ENCODE data around the gene SLC22A23.

The SLC22A23 gene

DNA sequence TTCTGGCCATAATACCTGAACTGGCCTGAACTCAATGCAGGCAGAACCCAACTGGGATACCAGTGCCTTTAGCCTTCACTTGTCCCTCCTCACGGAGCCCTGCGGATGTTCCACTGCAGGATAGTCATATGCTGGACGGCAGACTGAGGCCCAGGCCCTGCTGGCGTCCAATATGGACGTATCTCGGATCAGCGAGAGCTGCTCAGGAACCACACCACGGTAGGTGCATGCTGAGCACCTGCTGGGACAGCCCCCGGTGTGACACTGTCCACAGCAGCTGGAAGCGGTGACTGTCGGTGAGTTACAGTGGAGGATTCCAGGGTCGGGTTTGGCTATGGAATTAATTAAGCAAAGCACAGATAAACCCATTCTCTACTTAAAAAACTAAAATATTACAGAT lies 149.4 kb downstream of the SLC22A23 start:
- no peak overlapping the region for H3K27ac Mint-ChIP-seq
- peaks cover 8% of the 10 kb centered on the region for H3K9me3 Mint-ChIP-seq
- H3K27me3 Mint-ChIP-seq, result no peaks in the 10 kb centered on the region
- DNase-seq, result no peak
- H3K36me3 Mint-ChIP-seq, result no peaks in the 10 kb centered on the region
- no peak overlapping the region for H3K4me3 Mint-ChIP-seq
- CTCF ChIA-PET, result no interaction called here
- no peaks in the 10 kb centered on the region for H3K4me1 Mint-ChIP-seq

DNA sequence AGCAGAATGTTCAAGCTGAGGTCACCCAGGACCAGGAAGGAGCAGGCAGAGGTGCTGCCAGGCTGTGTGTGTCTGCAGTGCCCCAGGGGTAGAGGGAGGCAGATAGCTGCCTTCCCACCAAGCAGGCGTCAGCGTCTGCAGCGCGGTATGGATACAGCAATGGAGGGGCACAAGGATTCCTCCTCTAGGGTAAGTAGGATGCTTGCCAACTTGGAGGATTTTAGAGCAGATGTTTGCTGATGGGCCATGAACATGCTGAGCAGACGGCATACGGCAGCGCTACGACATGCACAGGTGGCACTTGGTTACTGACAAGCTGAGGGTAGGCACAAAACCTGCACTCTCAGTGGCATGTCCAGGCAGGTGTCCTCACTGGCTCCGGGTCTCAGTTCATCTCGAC lies 150.0 kb downstream of the SLC22A23 start:
- H3K36me3 Mint-ChIP-seq, result no peaks in the 10 kb centered on the region
- H3K27me3 Mint-ChIP-seq, result no peaks in the 10 kb centered on the region
- CTCF ChIA-PET, result interaction anchor here (0.6 kb wide), 1 partner anchor 16 kb away, joined by 3 read pairs; no protein-coding TSS in a partner anchor
- no peaks in the 10 kb centered on the region for H3K4me1 Mint-ChIP-seq
- no peak overlapping the region for H3K4me3 Mint-ChIP-seq
- peaks cover 8% of the 10 kb centered on the region for H3K9me3 Mint-ChIP-seq
- no peak overlapping the region for H3K27ac Mint-ChIP-seq
- no peak for DNase-seq

DNA sequence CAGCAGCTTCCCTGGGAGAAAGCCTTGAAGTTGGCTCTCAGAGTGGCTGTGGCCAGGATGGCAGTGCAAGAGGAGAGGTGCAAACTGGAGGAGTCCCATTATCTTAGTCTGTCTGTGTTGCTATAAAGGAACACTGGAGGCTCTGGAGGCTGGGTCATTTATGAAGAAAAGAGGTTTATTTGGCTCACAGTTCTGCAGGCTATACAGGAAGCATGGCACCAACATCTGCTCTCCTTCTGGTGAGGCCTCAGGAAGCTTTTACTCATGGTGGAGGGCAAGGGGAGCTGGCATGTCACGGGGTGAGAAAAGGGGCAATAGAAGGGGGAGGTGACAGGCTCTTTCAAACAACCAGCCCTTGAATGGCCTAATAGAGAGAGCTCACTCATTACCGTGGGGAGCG lies 151.0 kb downstream of the SLC22A23 start:
- no peaks in the 10 kb centered on the region for H3K4me1 Mint-ChIP-seq
- no peak for DNase-seq
- no peaks in the 10 kb centered on the region for H3K36me3 Mint-ChIP-seq
- no peak overlapping the region for H3K4me3 Mint-ChIP-seq
- CTCF ChIA-PET, result no interaction called here
- no peak overlapping the region for H3K27ac Mint-ChIP-seq
- H3K27me3 Mint-ChIP-seq, result no peaks in the 10 kb centered on the region
- peaks cover 8% of the 10 kb centered on the region for H3K9me3 Mint-ChIP-seq

- Mint-ChIP-seq H3K27me3 (no peaks in the 10 kb centered on the region), H3K36me3 (no peaks in the 10 kb centered on the region), H3K4me1 (no peaks in the 10 kb centered on the region), H3K27ac (no peak overlapping the region), H3K9me3 (peaks cover 8% of the 10 kb centered on the region), H3K4me3 (no peak overlapping the region)
- DNase-seq, result no peak
- CTCF ChIA-PET, result no interaction called here
Measured at GRCh38 chr6:3305216-3305565, 151.7 kb downstream of the SLC22A23 start.

GRCh38 chr6:3304500-3305215 lies 152.2 kb downstream of the SLC22A23 start:
- Mint-ChIP-seq H3K36me3 (no peaks in the 10 kb centered on the region), H3K4me3 (no peak overlapping the region), H3K9me3 (peaks cover 8% of the 10 kb centered on the region), H3K27me3 (no peaks in the 10 kb centered on the region), H3K27ac (no peak overlapping the region), H3K4me1 (no peaks in the 10 kb centered on the region)
- no peak for DNase-seq
- CTCF ChIA-PET, result no interaction called here

GRCh38 chr6:3303795-3304411 lies 152.9 kb downstream of the SLC22A23 start:
- Mint-ChIP-seq H3K27me3 (no peaks in the 10 kb centered on the region), H3K4me3 (no peak overlapping the region)

GRCh38 chr6:3301506-3301905 lies 155.3 kb downstream of the SLC22A23 start:
- H3K27ac Mint-ChIP-seq, result no peak overlapping the region
- H3K4me1 Mint-ChIP-seq, result no peaks in the 10 kb centered on the region
- no peak overlapping the region for H3K4me3 Mint-ChIP-seq
- no peaks in the 10 kb centered on the region for H3K36me3 Mint-ChIP-seq
- CTCF ChIA-PET, result no interaction called here
- DNase-seq, result no peak
- H3K9me3 Mint-ChIP-seq, result peaks cover 8% of the 10 kb centered on the region
- no peaks in the 10 kb centered on the region for H3K27me3 Mint-ChIP-seq

More at GRCh38 chr6:3303795-3304411, 152.9 kb downstream of the SLC22A23 start:
- H3K36me3 Mint-ChIP-seq, result no peaks in the 10 kb centered on the region
- CTCF ChIA-PET, result no interaction called here
- H3K27ac Mint-ChIP-seq, result no peak overlapping the region
- DNase-seq, result no peak
- peaks cover 8% of the 10 kb centered on the region for H3K9me3 Mint-ChIP-seq
- H3K4me1 Mint-ChIP-seq, result no peaks in the 10 kb centered on the region

DNA sequence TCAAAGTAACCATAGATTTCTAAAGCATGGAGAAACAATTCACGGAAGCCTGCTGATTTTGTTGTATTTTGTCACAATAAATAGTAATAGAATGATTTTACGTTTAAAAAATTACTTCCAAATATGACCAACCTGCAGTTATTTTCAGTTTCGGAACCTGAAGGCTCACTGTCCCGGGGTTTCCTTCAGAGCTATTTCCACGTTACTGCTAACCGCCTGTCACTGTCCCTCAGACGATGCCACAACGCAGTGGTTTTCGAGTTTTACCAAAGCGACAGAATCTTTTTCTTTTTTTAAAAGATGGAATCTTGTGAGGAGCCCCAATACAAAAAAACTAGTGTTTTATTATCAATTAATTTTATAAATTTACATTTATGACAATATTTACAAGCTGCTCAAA lies 157.6 kb downstream of the SLC22A23 start:
- H3K9me3 Mint-ChIP-seq, result no peaks in the 10 kb centered on the region
- H3K27me3 Mint-ChIP-seq, result no peaks in the 10 kb centered on the region
- CTCF ChIA-PET, result no interaction called here
- no peak for DNase-seq
- H3K4me1 Mint-ChIP-seq, result no peaks in the 10 kb centered on the region
- no peak overlapping the region for H3K4me3 Mint-ChIP-seq
- no peak overlapping the region for H3K27ac Mint-ChIP-seq
- no peaks in the 10 kb centered on the region for H3K36me3 Mint-ChIP-seq

- Mint-ChIP-seq H3K27me3 (no peaks in the 10 kb centered on the region), H3K36me3 (no peaks in the 10 kb centered on the region), H3K9me3 (no peaks in the 10 kb centered on the region), H3K4me3 (no peak overlapping the region), H3K4me1 (no peaks in the 10 kb centered on the region), H3K27ac (no peak overlapping the region)
- CTCF ChIA-PET, result interaction anchor here (1.3 kb wide), 1 partner anchor 9 kb away, joined by 3 read pairs; no protein-coding TSS in a partner anchor
- no peak for DNase-seq
Measured at GRCh38 chr6:3297909-3298308, 158.9 kb downstream of the SLC22A23 start.

DNA sequence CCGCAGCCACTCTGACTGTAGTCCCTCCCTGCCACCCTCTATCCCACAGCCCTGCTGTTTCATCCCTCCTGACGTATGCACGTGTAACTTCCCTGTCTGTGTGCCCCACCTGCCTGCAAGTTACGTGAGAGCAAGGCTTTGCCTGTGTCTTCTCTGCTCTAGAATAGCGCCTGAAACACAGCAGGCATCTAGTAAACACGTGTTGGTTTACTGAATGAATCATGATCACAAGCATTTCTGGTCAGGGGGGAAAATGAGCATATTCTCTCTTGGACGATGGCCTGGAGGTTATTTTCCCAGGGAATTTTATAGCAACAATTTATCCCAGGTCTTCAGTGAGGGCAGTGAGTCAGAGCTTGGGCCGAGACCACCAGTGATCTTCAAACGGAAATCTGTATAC lies 159.8 kb downstream of the SLC22A23 start:
- no peaks in the 10 kb centered on the region for H3K36me3 Mint-ChIP-seq
- H3K27ac Mint-ChIP-seq, result no peak overlapping the region
- H3K4me3 Mint-ChIP-seq, result no peak overlapping the region
- CTCF ChIA-PET, result interaction anchor here (1.3 kb wide), 1 partner anchor 8 kb away, joined by 3 read pairs; no protein-coding TSS in a partner anchor
- no peaks in the 10 kb centered on the region for H3K4me1 Mint-ChIP-seq
- no peaks in the 10 kb centered on the region for H3K9me3 Mint-ChIP-seq
- H3K27me3 Mint-ChIP-seq, result no peaks in the 10 kb centered on the region
- DNase-seq, result no peak

GRCh38 chr6:3296537-3296936 lies 160.3 kb downstream of the SLC22A23 start:
- H3K4me3 Mint-ChIP-seq, result no peak overlapping the region
- no peaks in the 10 kb centered on the region for H3K27me3 Mint-ChIP-seq
- CTCF ChIA-PET, result interaction anchor here (1.3 kb wide), 1 partner anchor 8 kb away, joined by 3 read pairs; no protein-coding TSS in a partner anchor
- no peaks in the 10 kb centered on the region for H3K9me3 Mint-ChIP-seq
- no peak for DNase-seq
- no peaks in the 10 kb centered on the region for H3K36me3 Mint-ChIP-seq
- no peaks in the 10 kb centered on the region for H3K4me1 Mint-ChIP-seq
- no peak overlapping the region for H3K27ac Mint-ChIP-seq

- no peaks in the 10 kb centered on the region for H3K4me1 Mint-ChIP-seq
- no peak overlapping the region for H3K4me3 Mint-ChIP-seq
- no peaks in the 10 kb centered on the region for H3K36me3 Mint-ChIP-seq
- H3K27me3 Mint-ChIP-seq, result no peaks in the 10 kb centered on the region
- no peak overlapping the region for H3K27ac Mint-ChIP-seq
- H3K9me3 Mint-ChIP-seq, result no peaks in the 10 kb centered on the region
- DNase-seq, result no peak
- CTCF ChIA-PET, result no interaction called here
Measured at GRCh38 chr6:3296078-3296477, 160.8 kb downstream of the SLC22A23 start.

GRCh38 chr6:3294921-3295871 lies 161.7 kb downstream of the SLC22A23 start:
- no peak overlapping the region for H3K4me3 Mint-ChIP-seq
- peak; percentile 17 for DNase-seq
- no peaks in the 10 kb centered on the region for H3K27me3 Mint-ChIP-seq
- CTCF ChIA-PET, result no interaction called here
- no peak overlapping the region for H3K27ac Mint-ChIP-seq
- H3K36me3 Mint-ChIP-seq, result no peaks in the 10 kb centered on the region
- no peaks in the 10 kb centered on the region for H3K4me1 Mint-ChIP-seq
- no peaks in the 10 kb centered on the region for H3K9me3 Mint-ChIP-seq

- no peak overlapping the region for H3K4me3 Mint-ChIP-seq
- no peaks in the 10 kb centered on the region for H3K36me3 Mint-ChIP-seq
- no peak overlapping the region for H3K27ac Mint-ChIP-seq
- no peaks in the 10 kb centered on the region for H3K9me3 Mint-ChIP-seq
- DNase-seq, result no peak
- H3K4me1 Mint-ChIP-seq, result no peaks in the 10 kb centered on the region
- no peaks in the 10 kb centered on the region for H3K27me3 Mint-ChIP-seq
- CTCF ChIA-PET, result no interaction called here
Measured at GRCh38 chr6:3294396-3294795, 162.5 kb downstream of the SLC22A23 start.
